ENCODE data around the gene ISCU. TPM values are rescaled to one million over a fixed set of nuclear protein-coding genes. Genes with fewer than 3 reads are reported as not detected.
"Not testable (repeated sequence)": the region's sequence is repeated elsewhere in the genome, so short reads cannot be mapped to it uniquely, and the experiment has no call there.

Gene ISCU
- total RNA-seq, 1 experiment from 2014 or later: 71.6 TPM

- no peaks in the 10 kb centered on the region for H3K36me3 Mint-ChIP-seq (ENCODE audit: insufficient read depth, unreplicated experiment)
- H3K27me3 Mint-ChIP-seq (ENCODE audit: unreplicated experiment): peaks cover 61% of the 10 kb centered on the region
- H3K4me1 Mint-ChIP-seq (ENCODE audit: low read depth, unreplicated experiment): no peaks in the 10 kb centered on the region
- no peak overlapping the region for H3K27ac Mint-ChIP-seq (ENCODE audit: unreplicated experiment)
- intact Hi-C loops (cut with micrococcal nuclease; ENCODE audit: unreplicated experiment): no loop called here
- DNase-seq: no peak
- TF ChIP-seq CTCF (IDR thresholded peaks at IDR 0.05; ENCODE audit: unreplicated experiment): no peak
- BruUV-seq (replicated peaks): no TSS peak
- CTCF ChIA-PET: interaction anchor here (0.7 kb wide), 1 partner anchor 826 kb away, joined by 3 read pairs; no protein-coding TSS in a partner anchor
- H3K4me3 Mint-ChIP-seq (ENCODE audit: low read depth, unreplicated experiment): no peak overlapping the region
- H3K9me3 Mint-ChIP-seq (ENCODE audit: low read depth, unreplicated experiment): no peaks in the 10 kb centered on the region
Observed at GRCh38 chr12:108589840-108590229, 27.4 kb downstream of the ISCU start.

GRCh38 chr12:108590463-108590862, 28.1 kb downstream of the ISCU start:
- not testable (repeated sequence) for H3K27ac Mint-ChIP-seq (ENCODE audit: unreplicated experiment); H3K4me3 Mint-ChIP-seq (ENCODE audit: low read depth, unreplicated experiment); BruUV-seq (replicated peaks)

GRCh38 chr12:108591267-108591980, 29.0 kb downstream of the ISCU start:
- Mint-ChIP-seq H3K27ac (ENCODE audit: unreplicated experiment) (no peak overlapping the region), H3K36me3 (ENCODE audit: insufficient read depth, unreplicated experiment) (no peaks in the 10 kb centered on the region), H3K27me3 (ENCODE audit: unreplicated experiment) (peaks cover 46% of the 10 kb centered on the region), H3K4me3 (ENCODE audit: low read depth, unreplicated experiment) (no peak overlapping the region), H3K9me3 (ENCODE audit: low read depth, unreplicated experiment) (no peaks in the 10 kb centered on the region), H3K4me1 (ENCODE audit: low read depth, unreplicated experiment) (no peaks in the 10 kb centered on the region)
- DNase-seq: no peak
- no peak for TF ChIP-seq CTCF (IDR thresholded peaks at IDR 0.05; ENCODE audit: unreplicated experiment)
- CTCF ChIA-PET: no interaction called here
- no TSS peak for BruUV-seq (replicated peaks)
- intact Hi-C loops (cut with micrococcal nuclease; ENCODE audit: unreplicated experiment): no loop called here

More at GRCh38 chr12:108590463-108590862, 28.1 kb downstream of the ISCU start:
- H3K4me1 Mint-ChIP-seq (ENCODE audit: low read depth, unreplicated experiment); H3K36me3 Mint-ChIP-seq (ENCODE audit: insufficient read depth, unreplicated experiment); intact Hi-C loops (cut with micrococcal nuclease; ENCODE audit: unreplicated experiment); DNase-seq; H3K9me3 Mint-ChIP-seq (ENCODE audit: low read depth, unreplicated experiment): not testable (repeated sequence)
- H3K27me3 Mint-ChIP-seq (ENCODE audit: unreplicated experiment): peaks cover 55% of the 10 kb centered on the region
- CTCF ChIA-PET: interaction anchor here (0.6 kb wide), 1 partner anchor 846 kb away, joined by 3 read pairs; no protein-coding TSS in a partner anchor

GRCh38 chr12:108592033-108592909, 29.9 kb downstream of the ISCU start:
- DNase-seq: no peak
- H3K27ac Mint-ChIP-seq (ENCODE audit: unreplicated experiment): no peak overlapping the region
- CTCF ChIA-PET: no interaction called here
- no peaks in the 10 kb centered on the region for H3K4me1 Mint-ChIP-seq (ENCODE audit: low read depth, unreplicated experiment)
- H3K9me3 Mint-ChIP-seq (ENCODE audit: low read depth, unreplicated experiment): no peaks in the 10 kb centered on the region
- BruUV-seq (replicated peaks): no TSS peak
- no peak overlapping the region for H3K4me3 Mint-ChIP-seq (ENCODE audit: low read depth, unreplicated experiment)
- no peak for TF ChIP-seq CTCF (IDR thresholded peaks at IDR 0.05; ENCODE audit: unreplicated experiment)
- intact Hi-C loops (cut with micrococcal nuclease; ENCODE audit: unreplicated experiment): no loop called here
- H3K27me3 Mint-ChIP-seq (ENCODE audit: unreplicated experiment): peaks cover 47% of the 10 kb centered on the region
- H3K36me3 Mint-ChIP-seq (ENCODE audit: insufficient read depth, unreplicated experiment): no peaks in the 10 kb centered on the region
